Right lobe of liver (tissue), 4 donors: ENCODE data around the gene MMP10.

ENCODE experiments used
- CTCF ChIP-seq, 4 donors: fragments of 200-600 bp in 3 of 4; fragments of 450-650 bp in 1 of 4; IDR thresholded peaks; one replicate each; pipeline versions ENCODE4 v1.5.1 to v1.8.0; 2016 to 2022; ENCODE audit warnings: antibody characterized with exemption in 4 of 4, mild to moderate bottlenecking in 2 of 4
- POLR2A ChIP-seq: fragments of 450-650 bp; IDR thresholded peaks from one replicate; pipeline ENCODE4 v1.6.1; 2017; ENCODE audit warnings: antibody characterized with exemption, mild to moderate bottlenecking
- donor health status: DM: no; HTN: no; CAD: no.
- donor health status: DM: no; HTN: no; CAD: no.
- donor health status: DM: no; HTN: yes; CAD: no.

- no peak for TF ChIP-seq CTCF (IDR thresholded peaks at IDR 0.05)
- no peak for TF ChIP-seq POLR2A
These were observed 11.0 kb upstream of the MMP10 start for GRCh38 chr11:102791271-102792036.
